HG03108 (cell line): Measurements from ENCODE around the gene PLPPR1.

Experiments
- ATAC-seq: cut with Tn5 transposase; IDR thresholded peaks from one replicate; pipeline ENCODE4 v1.9.1; 2021; ENCODE audit warnings: moderate library complexity; ENCODE audit not compliant: unreplicated experiment

The PLPPR1 gene

DNA sequence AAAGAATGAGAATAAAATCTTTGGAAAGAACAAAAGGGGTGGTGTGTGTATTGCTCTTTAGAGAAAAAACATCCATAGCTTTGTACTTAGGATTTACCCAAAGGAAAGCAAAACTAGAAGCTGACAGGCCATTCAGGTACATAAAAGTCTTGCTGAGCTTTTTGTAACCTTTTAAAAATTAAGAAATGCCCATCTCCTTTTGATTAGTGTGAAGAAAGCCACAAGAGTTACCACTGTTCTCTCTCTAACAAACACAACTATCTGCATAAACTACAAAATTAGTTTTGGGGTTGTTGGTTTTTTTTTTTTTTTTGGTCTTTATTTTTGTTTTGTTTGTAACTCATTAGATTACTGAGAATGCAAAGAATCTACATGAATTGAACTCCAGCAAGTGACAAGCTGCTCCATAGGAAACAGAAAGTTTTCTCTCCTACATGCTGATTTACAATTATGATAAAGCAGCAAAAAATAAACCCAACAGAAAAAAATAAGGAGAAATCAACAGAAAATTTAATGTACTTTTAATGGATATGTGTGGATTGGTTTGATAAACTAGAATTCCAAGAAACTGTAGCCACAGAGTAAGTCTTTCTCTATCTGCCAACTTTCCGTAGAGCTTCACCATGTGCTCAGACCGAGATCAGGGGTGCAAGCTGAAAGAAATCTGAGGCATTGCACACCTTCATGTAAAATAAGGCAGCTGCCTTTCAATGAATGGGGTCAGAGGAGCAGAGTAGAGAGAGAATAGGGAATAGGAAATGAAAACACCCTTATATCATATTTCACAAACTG lies 344.0 kb downstream of the PLPPR1 start:
- no peak for ATAC-seq
